ENCODE results near the gene NUDT16L1. TPM values are rescaled to one million over a fixed set of nuclear protein-coding genes. Genes with fewer than 3 reads are reported as not detected.

The NUDT16L1 gene
- 18.3 and 21.8 TPM in 2 replicates for total RNA-seq (2022)
- percentile 46 among the genes with signal in this experiment for Bru-seq, nascent RNA
- BruChase-seq, experiment 1, labeled RNA remaining after a 6-hour chase = percentile 82 among the genes with signal in this experiment
- percentile 66 among the genes with signal in this experiment for BruChase-seq, experiment 2, labeled RNA remaining after a 2-hour chase
- long read RNA-seq, transcript NUDT16L1-204 (3 exons, 1,406 nt) = minor isoform, 15 of 90 reads
- long read RNA-seq, transcript NUDT16L1-201 (3 exons, 1,349 nt) = major isoform, 72 of 90 reads
- long read RNA-seq, partial matches to known transcripts = 1 of 90 reads
- long read RNA-seq, other reads (novel, unspliced or antisense) = 1 of 90 reads

DNA sequence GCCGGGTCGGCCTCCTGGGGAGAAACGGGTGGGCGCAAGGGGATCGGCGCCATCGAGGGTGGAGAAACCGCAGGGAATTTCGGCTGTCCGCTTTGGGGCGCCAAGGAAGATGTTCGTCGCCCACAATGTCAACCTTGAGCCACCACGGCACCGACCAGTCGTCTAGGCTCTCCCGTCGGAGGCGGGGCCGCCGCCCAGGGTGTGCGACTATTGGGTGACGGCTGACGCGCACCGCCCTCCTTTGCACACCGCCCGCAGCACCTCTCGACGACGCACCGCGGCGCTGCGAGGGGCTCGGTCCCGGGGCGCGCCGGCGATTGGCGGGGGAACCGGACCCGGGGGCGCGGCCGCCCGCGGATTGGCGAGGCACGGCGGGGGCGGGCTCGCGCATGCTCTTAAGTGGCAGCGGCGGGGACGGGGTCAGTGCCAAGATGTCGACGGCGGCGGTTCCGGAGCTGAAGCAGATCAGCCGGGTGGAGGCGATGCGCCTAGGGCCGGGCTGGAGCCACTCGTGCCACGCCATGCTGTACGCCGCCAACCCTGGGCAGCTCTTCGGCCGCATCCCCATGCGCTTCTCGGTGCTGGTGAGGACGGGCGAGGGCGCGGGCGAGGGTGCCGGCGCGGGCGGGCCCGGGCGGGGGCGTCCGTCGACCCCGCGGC, at the start of gene NUDT16L1:
NUDT16L1 (plus strand) TSS at position 267 of the 660 bp plus-strand sequence; CDS start at position 432, 165 bp downstream.
- H3K4me1 Mint-ChIP-seq (ENCODE audit: insufficient read depth, unreplicated experiment) = peaks cover 5% of the 10 kb centered on the region
- ChIA-PET CTCF (interaction anchor here (0.7 to 1.9 kb wide), 2 partner anchors 11 to 38 kb away, joined by 3 to 7 read pairs; no protein-coding TSS in a partner anchor), POLR2A (interaction anchor here (0.7 to 3.3 kb wide), 15 partner anchors 8 to 340 kb away, joined by 3 to 30 read pairs (median 4); partner anchors contain the start of genes ANKS3, DNAAF8, NAGPA and ROGDI)
- peak within 1 kb of the TSS; percentile 75 for H3K4me3 Mint-ChIP-seq (ENCODE audit: unreplicated experiment)
- intact Hi-C loops (cut with micrococcal nuclease) = loop anchor here (5.0 kb wide), 1 partner anchor 264 kb away; the partner anchor contains the start of gene SEC14L5
- H3K9me3 Mint-ChIP-seq (ENCODE audit: unreplicated experiment) = no peaks in the 10 kb centered on the region
- peak; percentile 94 for DNase-seq (ENCODE audit: unreplicated experiment)
- peak within 1 kb of the TSS; percentile 66 for H3K27ac Mint-ChIP-seq (ENCODE audit: low read depth, unreplicated experiment)
- TF ChIP-seq, protein P1, sequence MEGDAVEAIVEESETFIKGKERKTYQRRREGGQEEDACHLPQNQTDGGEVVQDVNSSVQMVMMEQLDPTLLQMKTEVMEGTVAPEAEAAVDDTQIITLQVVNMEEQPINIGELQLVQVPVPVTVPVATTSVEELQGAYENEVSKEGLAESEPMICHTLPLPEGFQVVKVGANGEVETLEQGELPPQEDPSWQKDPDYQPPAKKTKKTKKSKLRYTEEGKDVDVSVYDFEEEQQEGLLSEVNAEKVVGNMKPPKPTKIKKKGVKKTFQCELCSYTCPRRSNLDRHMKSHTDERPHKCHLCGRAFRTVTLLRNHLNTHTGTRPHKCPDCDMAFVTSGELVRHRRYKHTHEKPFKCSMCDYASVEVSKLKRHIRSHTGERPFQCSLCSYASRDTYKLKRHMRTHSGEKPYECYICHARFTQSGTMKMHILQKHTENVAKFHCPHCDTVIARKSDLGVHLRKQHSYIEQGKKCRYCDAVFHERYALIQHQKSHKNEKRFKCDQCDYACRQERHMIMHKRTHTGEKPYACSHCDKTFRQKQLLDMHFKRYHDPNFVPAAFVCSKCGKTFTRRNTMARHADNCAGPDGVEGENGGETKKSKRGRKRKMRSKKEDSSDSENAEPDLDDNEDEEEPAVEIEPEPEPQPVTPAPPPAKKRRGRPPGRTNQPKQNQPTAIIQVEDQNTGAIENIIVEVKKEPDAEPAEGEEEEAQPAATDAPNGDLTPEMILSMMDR (IDR thresholded peaks at IDR 0.05; ENCODE audit: unreplicated experiment) = no peak
- BruUV-seq (replicated peaks) = no TSS peak
- H3K27me3 Mint-ChIP-seq (ENCODE audit: insufficient read depth, unreplicated experiment) = no peaks in the 10 kb centered on the region
- H3K36me3 Mint-ChIP-seq (ENCODE audit: insufficient read depth, unreplicated experiment) = peaks cover 65% of the 10 kb centered on the region

DNA sequence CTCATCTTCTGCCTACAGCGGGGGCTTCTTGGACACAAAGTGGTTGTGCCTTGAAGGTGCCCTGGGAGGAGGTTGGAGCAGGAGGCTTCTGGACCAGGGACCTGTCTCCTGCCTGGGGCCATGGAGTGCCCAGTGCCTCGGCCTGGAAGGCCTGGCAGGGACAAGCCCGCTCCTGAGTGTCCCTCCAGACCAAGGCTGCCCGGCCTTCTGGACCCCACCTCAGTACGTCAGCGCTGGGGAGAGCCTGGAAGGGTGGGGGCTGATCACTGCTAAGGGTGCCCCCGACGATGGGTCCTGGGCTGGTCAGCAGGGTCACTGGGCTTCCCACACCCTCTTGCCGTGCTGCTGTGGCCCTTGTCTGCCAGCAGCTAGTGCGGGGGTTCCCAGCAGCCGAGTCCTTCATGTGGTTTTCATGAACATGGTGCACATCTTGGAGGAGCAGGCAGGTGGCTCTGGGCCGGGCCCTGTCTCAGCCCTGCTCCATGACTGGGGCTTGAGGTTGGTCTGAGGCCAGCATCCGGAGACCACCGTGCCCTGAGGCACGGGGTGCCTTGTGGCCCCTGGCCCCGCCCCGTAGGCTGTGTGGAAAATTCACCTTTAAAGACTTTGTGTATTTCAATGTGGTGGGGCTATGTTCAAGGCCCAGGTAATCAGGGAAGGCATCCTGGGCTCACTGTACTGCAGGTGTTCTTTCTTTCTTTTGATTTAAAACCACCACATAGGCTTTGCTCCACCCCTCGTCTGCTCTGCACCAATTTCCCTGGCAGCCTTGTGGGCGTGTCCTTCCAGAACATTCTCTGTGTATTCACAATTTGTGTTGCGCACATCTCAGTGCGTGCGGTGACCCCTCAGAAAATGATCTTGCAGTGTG, 46.4 kb upstream of the NUDT16L1 start:
- H3K9me3 Mint-ChIP-seq (ENCODE audit: unreplicated experiment) = no peaks in the 10 kb centered on the region
- CTCF ChIA-PET = interaction anchor here (0.6 kb wide), 1 partner anchor 102 kb away, joined by 5 read pairs; no protein-coding TSS in a partner anchor
- intact Hi-C loops (cut with micrococcal nuclease) = no loop called here
- no peak overlapping the region for H3K4me3 Mint-ChIP-seq (ENCODE audit: unreplicated experiment)
- H3K27ac Mint-ChIP-seq (ENCODE audit: low read depth, unreplicated experiment) = no peak overlapping the region
- TF ChIP-seq, protein P1 (IDR thresholded peaks at IDR 0.05; ENCODE audit: unreplicated experiment) = no peak
- no peaks in the 10 kb centered on the region for H3K4me1 Mint-ChIP-seq (ENCODE audit: insufficient read depth, unreplicated experiment)
- H3K36me3 Mint-ChIP-seq (ENCODE audit: insufficient read depth, unreplicated experiment) = peaks cover 17% of the 10 kb centered on the region
- no peaks in the 10 kb centered on the region for H3K27me3 Mint-ChIP-seq (ENCODE audit: insufficient read depth, unreplicated experiment)
- DNase-seq (ENCODE audit: unreplicated experiment) = no peak
- no TSS peak for BruUV-seq (replicated peaks)
- POLR2A ChIA-PET = no interaction called here

DNA sequence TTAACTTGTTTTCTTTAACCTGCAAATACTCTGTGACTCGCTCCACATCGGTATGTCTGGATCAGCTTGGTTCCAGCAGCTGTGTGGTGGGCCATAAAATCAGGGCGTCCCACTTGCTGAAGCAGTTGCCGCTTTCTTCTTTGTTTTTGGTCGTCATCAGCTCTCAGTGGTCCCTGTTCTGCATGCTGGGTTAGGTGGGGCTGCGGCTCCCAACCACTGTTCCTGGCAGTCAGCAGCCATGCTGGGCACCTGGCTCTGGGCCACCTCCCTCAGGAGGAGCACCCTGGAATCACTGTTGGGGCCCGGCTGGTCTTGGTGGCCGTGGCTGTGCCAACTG, 45.8 kb upstream of the NUDT16L1 start:
- ChIA-PET CTCF (interaction anchor here (0.6 kb wide), 1 partner anchor 102 kb away, joined by 5 read pairs; no protein-coding TSS in a partner anchor), POLR2A (no interaction called here)
- TF ChIP-seq, protein P1 (IDR thresholded peaks at IDR 0.05; ENCODE audit: unreplicated experiment) = no peak

More for the DNA sequence above, 45.8 kb upstream of the NUDT16L1 start:
- H3K4me3 Mint-ChIP-seq (ENCODE audit: unreplicated experiment) = no peak overlapping the region
- no TSS peak for BruUV-seq (replicated peaks)
- intact Hi-C loops (cut with micrococcal nuclease) = no loop called here
- DNase-seq (ENCODE audit: unreplicated experiment) = no peak
- H3K9me3 Mint-ChIP-seq (ENCODE audit: unreplicated experiment) = no peaks in the 10 kb centered on the region
- H3K4me1 Mint-ChIP-seq (ENCODE audit: insufficient read depth, unreplicated experiment) = no peaks in the 10 kb centered on the region
- H3K36me3 Mint-ChIP-seq (ENCODE audit: insufficient read depth, unreplicated experiment) = peaks cover 20% of the 10 kb centered on the region
- H3K27ac Mint-ChIP-seq (ENCODE audit: low read depth, unreplicated experiment) = no peak overlapping the region
- H3K27me3 Mint-ChIP-seq (ENCODE audit: insufficient read depth, unreplicated experiment) = no peaks in the 10 kb centered on the region

Data from MCF 10A (cell line).